ENCODE data around the gene ESPNL.
"Not testable (repeated sequence)": the region's sequence is repeated elsewhere in the genome, so short reads cannot be mapped to it uniquely, and the experiment has no call there.

ESPNL gene

GRCh38 chr2:238171072-238171431, 70.9 kb downstream of the ESPNL start:
- DNase-seq (ENCODE audit: low spot score), result not testable (repeated sequence)

GRCh38 chr2:238171575-238172187, 71.5 kb downstream of the ESPNL start:
- no peak for DNase-seq (ENCODE audit: low spot score)

GRCh38 chr2:238172439-238172838, 72.3 kb downstream of the ESPNL start:
- DNase-seq (ENCODE audit: low spot score), result no peak

GRCh38 chr2:238173692-238174091, 73.6 kb downstream of the ESPNL start:
- no peak for DNase-seq (ENCODE audit: low spot score)

- DNase-seq (ENCODE audit: low spot score), result no peak
These were observed 74.2 kb downstream of the ESPNL start for GRCh38 chr2:238174291-238174690.

GRCh38 chr2:238174701-238175100, 74.6 kb downstream of the ESPNL start:
- DNase-seq (ENCODE audit: low spot score), result no peak

- DNase-seq (ENCODE audit: low spot score), result no peak
These were observed 76.5 kb downstream of the ESPNL start for GRCh38 chr2:238176613-238177012.

- no peak for DNase-seq (ENCODE audit: low spot score)
These were observed 80.4 kb downstream of the ESPNL start for GRCh38 chr2:238180554-238180953.

- no peak for DNase-seq (ENCODE audit: low spot score)
These were observed 82.2 kb downstream of the ESPNL start for GRCh38 chr2:238182362-238182761.
